Activated naive CD8-positive, alpha-beta T cell treated with anti-CD3 and anti-CD28 coated beads, Interleukin-2, amount 50 U/mL, for 24 hours (primary cell): Measurements from ENCODE around the gene CTCF.

Experiments
- ATAC-seq: fragments of 150-1000 bp; cut with Tn5 transposase; one replicate; pipeline ENCODE4 v1.10.0; 2021
- DNase-seq: peaks from one replicate; pipeline ENCODE4 v3.0.0; 2021
- H3K27ac Mint-ChIP-seq: one replicate; pipeline ENCODE4 v1.8.0; 2021; ENCODE audit warnings: mild to moderate bottlenecking, mixed read lengths
- H3K27me3 Mint-ChIP-seq: one replicate; pipeline ENCODE4 v1.8.0; 2021; ENCODE audit warnings: mixed read lengths
- H3K36me3 Mint-ChIP-seq: one replicate; pipeline ENCODE4 v1.8.0; 2021; ENCODE audit warnings: low read depth, mixed read lengths
- H3K4me1 Mint-ChIP-seq: one replicate; pipeline ENCODE4 v1.8.0; 2021; ENCODE audit warnings: mixed read lengths
- H3K4me3 Mint-ChIP-seq: one replicate; pipeline ENCODE4 v1.8.0; 2021; ENCODE audit warnings: mild to moderate bottlenecking, moderate library complexity, mixed read lengths
- H3K9me3 Mint-ChIP-seq: one replicate; pipeline ENCODE4 v1.8.0; 2021; ENCODE audit warnings: mixed read lengths

Gene CTCF

DNA sequence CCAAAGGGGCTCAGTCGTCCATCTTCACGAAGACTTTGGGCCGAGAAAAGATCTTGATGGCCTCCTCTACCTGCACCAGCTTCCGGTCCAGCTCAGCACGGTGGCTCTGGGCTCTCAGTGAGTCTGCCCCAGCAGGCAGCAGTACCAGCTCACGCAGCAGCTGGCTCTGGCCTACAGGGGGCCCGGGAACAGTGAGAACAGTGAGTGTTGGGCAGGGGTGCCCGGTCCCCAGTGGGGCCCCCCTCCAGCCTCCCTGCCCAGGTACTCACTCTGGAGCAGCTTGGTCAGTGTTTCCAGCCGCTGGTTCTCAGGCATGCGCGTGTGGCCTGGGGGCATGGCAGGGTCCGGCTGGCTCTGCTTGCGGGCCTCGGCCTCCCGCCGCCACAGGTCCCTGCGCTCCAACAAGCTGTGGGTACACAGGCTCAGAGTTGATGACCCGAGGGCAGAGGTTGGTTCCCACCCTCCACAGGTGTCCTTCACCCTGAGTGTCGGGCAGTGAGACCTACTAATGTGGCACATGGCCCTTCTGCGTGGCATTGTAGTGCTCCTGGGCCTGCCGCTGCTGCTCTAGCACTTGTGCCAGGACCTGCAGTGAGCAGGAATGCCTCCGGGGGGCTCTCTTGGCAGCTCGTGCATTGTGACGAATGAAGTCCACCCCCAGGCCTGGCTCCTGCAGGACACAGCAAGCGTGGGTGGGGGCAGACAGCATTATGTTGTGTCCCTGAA lies 101.0 kb downstream of the CTCF start:
- Mint-ChIP-seq H3K9me3 (no peaks in the 10 kb centered on the region), H3K4me1 (peaks cover 35% of the 10 kb centered on the region), H3K4me3 (peak overlapping the region; percentile 36), H3K36me3 (peaks cover 9% of the 10 kb centered on the region), H3K27ac (no peak overlapping the region), H3K27me3 (no peaks in the 10 kb centered on the region)
- DNase-seq: peak; percentile 57
- ATAC-seq: no peak

DNA sequence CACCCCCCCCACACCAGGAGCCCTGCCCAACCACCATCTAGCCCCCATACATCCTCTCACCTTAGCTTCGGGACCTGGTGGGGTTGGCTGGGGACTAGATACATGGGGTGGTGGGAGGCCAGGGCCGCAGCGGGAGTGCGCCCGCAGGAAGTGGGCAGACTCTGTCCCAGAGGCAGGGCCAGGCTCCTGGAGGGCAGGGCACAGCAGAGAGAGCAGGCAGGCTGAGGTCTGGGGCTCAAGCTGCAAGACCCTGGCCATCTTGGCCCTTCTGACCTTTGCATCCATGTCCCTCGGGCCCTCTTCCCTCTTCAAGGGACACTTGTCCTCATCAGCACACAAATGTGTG lies 101.5 kb downstream of the CTCF start:
- no peak for ATAC-seq
- H3K27ac Mint-ChIP-seq: no peak overlapping the region

DNA sequence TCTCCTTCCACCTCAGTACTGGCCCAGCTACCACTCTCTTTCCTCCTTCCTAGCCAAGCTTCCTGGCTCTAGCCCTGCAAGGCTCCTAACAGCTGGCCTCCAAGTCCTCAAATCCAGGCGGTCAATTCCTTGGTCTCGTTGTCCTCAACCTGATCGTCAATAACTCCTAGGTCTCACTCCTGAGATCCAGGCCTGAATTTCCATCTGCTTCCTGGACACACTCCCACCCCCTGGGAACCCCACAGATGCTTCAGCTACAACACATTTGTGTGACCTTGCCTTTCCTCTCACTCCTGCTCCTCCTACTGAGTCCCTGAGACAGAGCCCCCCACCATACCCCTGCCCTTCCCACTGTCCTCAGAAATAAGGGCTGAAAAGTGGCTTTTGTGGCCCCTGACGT lies 101.9 kb downstream of the CTCF start:
- ATAC-seq: no peak
- Mint-ChIP-seq H3K9me3 (no peaks in the 10 kb centered on the region), H3K4me3 (peak overlapping the region; percentile 4), H3K27me3 (no peaks in the 10 kb centered on the region), H3K4me1 (peaks cover 33% of the 10 kb centered on the region), H3K27ac (no peak overlapping the region), H3K36me3 (peaks cover 7% of the 10 kb centered on the region)
- DNase-seq: no peak

More for the DNA sequence above, 101.5 kb downstream of the CTCF start:
- no peak for DNase-seq
- H3K9me3 Mint-ChIP-seq: no peaks in the 10 kb centered on the region
- H3K4me1 Mint-ChIP-seq: peaks cover 37% of the 10 kb centered on the region
- H3K4me3 Mint-ChIP-seq: no peak overlapping the region
- peaks cover 9% of the 10 kb centered on the region for H3K36me3 Mint-ChIP-seq
- no peaks in the 10 kb centered on the region for H3K27me3 Mint-ChIP-seq

DNA sequence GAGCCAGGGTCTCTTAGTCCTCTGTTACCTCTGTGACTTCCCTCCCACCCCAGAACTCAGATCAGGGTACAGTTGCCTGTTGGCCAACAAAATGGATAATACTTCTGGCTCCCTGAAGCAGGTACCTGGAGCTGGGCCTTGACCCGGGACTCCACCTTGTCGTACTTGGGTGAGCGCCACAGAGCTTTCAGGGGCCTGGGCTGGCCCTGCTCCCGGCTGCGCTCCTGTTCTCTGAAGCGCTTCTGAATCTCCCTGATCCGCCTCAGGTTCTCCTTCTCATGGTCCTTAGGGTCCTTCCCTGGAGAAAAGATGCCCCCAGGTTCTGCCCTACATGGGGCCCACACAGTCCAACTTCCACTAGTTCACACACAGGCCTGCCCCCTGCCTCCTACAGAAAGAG lies 102.5 kb downstream of the CTCF start:
- no peaks in the 10 kb centered on the region for H3K27me3 Mint-ChIP-seq
- ATAC-seq: no peak
- peaks cover 6% of the 10 kb centered on the region for H3K36me3 Mint-ChIP-seq
- peak overlapping the region; percentile 71 for H3K4me3 Mint-ChIP-seq
- no peak overlapping the region for H3K27ac Mint-ChIP-seq
- DNase-seq: no peak
- peaks cover 33% of the 10 kb centered on the region for H3K4me1 Mint-ChIP-seq
- H3K9me3 Mint-ChIP-seq: no peaks in the 10 kb centered on the region

DNA sequence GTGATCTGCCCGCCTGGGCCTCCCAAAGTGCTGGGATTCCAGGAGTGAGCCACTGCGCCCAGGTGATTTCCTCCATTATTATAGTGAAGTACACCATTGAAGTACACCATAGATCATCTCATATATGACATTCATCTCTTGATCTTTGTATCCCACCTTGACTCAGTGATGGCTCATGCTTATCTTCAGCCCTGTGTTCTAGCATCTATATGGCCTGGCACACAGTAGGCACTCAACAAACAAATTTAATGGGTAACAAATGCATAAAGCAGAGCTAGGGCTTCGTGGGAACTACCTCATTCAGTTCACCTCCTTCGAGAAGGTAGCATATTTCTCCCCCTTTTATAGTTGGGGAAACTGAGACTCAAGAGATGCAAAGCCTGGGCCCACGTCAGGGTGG lies 103.3 kb downstream of the CTCF start:
- Mint-ChIP-seq H3K36me3 (peaks cover 6% of the 10 kb centered on the region), H3K4me3 (peak overlapping the region; percentile 71), H3K27ac (peak overlapping the region; percentile 11), H3K27me3 (no peaks in the 10 kb centered on the region), H3K9me3 (no peaks in the 10 kb centered on the region), H3K4me1 (peaks cover 34% of the 10 kb centered on the region)
- no peak for DNase-seq
- no peak for ATAC-seq

DNA sequence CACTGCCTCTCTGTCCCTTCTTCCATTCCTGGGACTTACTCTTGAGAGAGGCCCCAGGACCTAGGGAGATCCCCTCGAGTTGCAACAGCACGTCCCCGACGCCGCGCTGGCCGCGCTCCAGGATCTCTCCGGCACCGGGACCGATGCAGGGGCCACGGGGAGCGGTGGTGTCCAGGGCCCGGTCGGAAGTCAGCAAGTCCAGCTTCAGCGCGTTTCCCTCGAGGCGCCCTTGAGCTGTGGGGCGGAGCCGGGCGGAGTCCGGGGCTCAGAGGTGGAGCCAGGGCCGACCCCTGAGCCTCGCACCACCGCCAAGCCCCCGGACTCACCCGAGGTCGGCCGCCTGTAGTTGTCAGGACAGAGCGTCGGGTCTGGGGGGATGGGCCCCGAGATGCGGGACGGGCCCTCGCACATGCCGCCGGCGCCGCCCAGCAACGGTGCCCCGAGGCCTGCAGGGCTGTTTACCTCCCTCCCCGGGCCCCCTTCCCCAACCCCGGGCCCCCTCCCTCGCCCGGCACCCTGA lies 103.8 kb downstream of the CTCF start:
- peak overlapping the region; percentile 71 for H3K4me3 Mint-ChIP-seq
- H3K27ac Mint-ChIP-seq: no peak overlapping the region
- no peaks in the 10 kb centered on the region for H3K9me3 Mint-ChIP-seq
- DNase-seq: peak; percentile 41
- H3K27me3 Mint-ChIP-seq: no peaks in the 10 kb centered on the region
- H3K36me3 Mint-ChIP-seq: peaks cover 6% of the 10 kb centered on the region
- H3K4me1 Mint-ChIP-seq: peaks cover 33% of the 10 kb centered on the region
- no peak for ATAC-seq

DNA sequence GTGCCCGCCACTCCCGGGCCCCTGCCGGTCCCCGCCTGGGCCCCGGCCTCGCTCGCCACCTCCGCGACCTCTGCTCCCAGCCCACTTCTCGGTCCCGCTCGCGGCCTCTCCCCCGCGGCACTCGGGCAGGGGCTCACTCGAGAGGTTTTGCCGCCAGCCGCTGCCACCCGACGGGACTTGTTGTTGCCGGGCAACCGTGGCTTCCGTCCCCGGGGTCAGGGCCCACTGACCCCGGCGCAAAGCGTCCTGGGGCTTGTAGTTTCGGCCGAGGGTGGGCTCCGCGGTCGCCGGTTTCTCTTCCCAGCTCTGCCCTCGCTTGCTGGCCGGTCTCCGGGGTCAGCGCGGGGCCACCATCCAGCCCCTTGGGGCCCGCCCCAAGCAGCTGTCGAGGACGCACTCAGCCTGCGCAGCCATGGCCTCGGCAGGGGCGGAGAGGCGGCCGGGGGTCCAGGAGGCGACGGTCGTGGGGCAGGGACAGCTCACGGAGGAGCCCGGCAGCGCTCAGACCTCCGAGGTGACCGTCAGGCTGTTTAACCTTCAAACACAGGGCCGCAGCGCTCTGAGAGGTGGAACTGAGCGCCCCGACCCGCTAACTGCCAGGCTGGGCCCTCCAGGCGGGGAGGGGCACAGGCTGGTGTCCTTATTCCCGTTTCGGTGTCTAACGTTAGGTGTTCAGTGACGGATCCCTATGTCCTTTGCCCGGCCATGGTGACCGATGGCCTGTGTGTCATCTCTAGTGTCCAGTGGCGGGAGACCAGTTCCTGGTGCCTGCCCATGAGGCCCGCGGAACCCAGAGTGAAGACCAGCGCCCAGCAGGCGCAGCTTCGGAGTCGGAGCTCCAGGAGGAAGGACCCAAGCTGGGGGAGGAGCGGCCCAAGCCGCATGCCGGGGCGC lies 104.5 kb downstream of the CTCF start, which contains the start of the genes C16orf86 and ENKD1:
Gene C16orf86 (plus strand): TSS at position 256 of the 894 bp plus-strand sequence. CDS start 157 bp downstream, at position 413.
Gene ENKD1 (minus strand): TSS at position 192 of the 894 bp plus-strand sequence. CDS start 308 bp downstream, outside the sequence.
- no peaks in the 10 kb centered on the region for H3K27me3 Mint-ChIP-seq
- peak within 1 kb of the TSS; percentile 77 for H3K4me3 Mint-ChIP-seq
- DNase-seq (peak; percentile 85), ATAC-seq (peak; percentile 56)
- peaks cover 25% of the 10 kb centered on the region for H3K4me1 Mint-ChIP-seq
- H3K27ac Mint-ChIP-seq: peak within 1 kb of the TSS; percentile 70
- no peaks in the 10 kb centered on the region for H3K9me3 Mint-ChIP-seq
- peaks cover 6% of the 10 kb centered on the region for H3K36me3 Mint-ChIP-seq

DNA sequence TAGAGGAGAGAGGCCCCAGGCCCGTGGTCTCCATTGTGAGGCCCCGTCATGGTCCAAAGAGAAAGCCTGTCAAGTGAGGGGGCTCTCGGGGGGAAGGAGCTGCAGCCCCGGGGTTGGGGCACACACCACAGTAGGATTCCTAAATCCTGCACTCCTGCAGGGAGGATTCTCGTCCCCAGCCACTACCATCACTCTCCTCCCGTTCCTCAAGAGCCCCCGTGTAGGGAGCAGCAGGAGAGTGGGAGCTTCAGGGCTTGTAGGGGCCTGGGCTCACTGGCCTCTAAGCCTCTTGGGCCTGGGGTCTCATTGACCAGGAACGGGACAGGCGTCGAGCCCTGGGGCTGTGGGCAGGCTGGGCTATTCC lies 105.1 kb downstream of the CTCF start:
- DNase-seq (no peak), ATAC-seq (no peak)
- Mint-ChIP-seq H3K36me3 (peaks cover 6% of the 10 kb centered on the region), H3K4me1 (peaks cover 25% of the 10 kb centered on the region), H3K27ac (peak overlapping the region; percentile 70), H3K4me3 (peak overlapping the region; percentile 77), H3K27me3 (no peaks in the 10 kb centered on the region), H3K9me3 (no peaks in the 10 kb centered on the region)

DNA sequence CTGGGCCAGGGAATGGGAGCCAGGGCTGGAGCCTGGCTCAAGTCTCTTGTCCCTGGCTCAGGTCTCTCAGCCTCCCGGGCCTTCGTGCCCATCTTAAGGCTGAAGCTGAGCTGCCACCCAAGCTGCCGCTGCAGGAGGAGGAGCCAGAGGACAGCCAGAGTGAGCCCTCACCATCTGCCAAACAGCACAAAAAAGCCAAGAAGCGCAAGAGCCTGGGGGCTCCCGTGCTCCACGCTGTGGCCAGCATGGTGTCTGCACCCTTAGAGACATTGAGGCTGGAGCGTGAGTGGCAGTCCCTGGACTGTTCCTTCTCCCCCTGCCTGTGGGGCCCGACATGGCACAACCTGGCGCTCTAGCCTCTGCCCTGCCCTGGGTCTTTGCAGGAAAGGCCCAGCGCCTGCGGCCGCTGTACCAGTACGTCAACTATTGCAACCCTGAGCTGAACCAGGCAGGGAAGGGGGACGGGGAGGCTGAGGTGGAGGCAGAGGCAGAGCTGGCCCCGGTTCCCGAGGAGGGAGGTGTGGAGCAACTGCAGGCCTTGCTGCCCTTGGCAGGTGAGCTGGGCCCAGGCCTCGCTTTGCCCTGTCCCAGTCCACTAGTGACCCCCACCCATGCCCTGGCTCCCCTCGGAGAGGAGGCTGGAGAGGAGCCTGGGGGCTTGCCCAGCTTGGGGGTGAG lies 105.6 kb downstream of the CTCF start:
- Mint-ChIP-seq H3K4me3 (peak overlapping the region; percentile 77), H3K27me3 (no peaks in the 10 kb centered on the region), H3K27ac (no peak overlapping the region), H3K36me3 (peaks cover 6% of the 10 kb centered on the region), H3K9me3 (no peaks in the 10 kb centered on the region), H3K4me1 (peaks cover 25% of the 10 kb centered on the region)
- peak; percentile 78 for DNase-seq
- peak; percentile 94 for ATAC-seq

DNA sequence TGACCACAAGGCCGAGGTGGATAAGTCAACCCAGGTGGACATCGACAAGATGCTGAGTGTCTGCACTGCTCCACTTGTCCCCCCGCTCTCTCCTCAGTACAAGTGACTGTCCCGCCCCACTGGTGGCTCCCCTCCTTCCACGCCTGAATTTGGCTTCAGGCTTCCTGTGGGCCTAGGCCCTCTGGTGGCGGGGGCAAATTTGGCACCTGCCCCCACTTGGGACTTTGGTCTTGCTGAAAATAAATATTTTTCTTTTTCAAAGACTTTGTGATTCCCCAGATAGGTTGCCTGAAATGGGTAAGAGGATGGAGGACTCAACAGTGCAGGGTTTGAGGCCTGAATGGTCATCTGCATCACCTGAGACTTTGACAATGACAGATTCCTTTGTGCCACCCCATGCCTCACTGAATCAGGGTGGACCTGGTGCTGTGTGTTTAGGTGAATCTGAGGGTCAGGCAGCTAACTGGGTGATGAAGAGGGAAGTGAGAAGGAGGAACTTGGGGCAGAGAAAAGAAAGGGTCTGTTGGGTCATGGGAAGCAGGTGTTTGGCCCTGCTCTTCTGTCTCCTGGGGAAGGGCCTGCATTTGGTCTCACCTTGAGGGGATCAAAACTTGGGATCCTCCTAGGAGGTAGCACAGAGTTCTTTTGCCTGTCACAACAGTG lies 106.3 kb downstream of the CTCF start:
- Mint-ChIP-seq H3K27me3 (no peaks in the 10 kb centered on the region), H3K4me3 (no peak overlapping the region), H3K36me3 (peaks cover 6% of the 10 kb centered on the region), H3K27ac (no peak overlapping the region), H3K4me1 (peaks cover 25% of the 10 kb centered on the region), H3K9me3 (no peaks in the 10 kb centered on the region)
- ATAC-seq: no peak
- DNase-seq: no peak

DNA sequence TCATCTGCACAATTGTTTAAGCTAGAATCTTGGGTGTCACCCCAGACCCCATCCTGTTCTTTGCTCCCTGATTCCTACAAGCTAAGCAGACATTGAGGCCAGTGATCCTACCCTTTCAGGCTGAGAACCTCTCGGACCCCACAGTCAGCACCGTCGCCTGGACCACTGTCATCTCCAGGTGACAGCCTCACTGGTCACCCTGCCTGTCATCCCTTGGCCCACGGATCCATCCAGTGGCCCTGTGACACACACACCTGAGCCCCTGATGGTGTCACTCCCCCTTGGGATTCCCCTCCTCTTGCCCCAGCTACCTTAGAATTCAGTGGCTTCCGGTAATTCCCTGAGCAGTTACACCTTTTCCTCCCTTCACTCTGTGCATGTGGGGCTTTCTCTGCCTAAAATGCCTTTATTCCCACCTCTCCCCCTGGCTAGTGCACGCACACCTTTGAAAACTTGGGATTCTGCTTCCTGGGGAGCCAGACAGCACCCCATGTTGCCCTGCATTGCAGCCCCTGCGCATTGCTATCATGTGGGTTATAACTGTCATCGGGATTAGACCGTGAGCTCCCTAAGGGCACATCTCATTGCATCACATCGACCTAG lies 107.3 kb downstream of the CTCF start:
- peaks cover 25% of the 10 kb centered on the region for H3K4me1 Mint-ChIP-seq
- H3K36me3 Mint-ChIP-seq: peaks cover 2% of the 10 kb centered on the region
- H3K27me3 Mint-ChIP-seq: no peaks in the 10 kb centered on the region
- ATAC-seq (no peak), DNase-seq (no peak)
- no peak overlapping the region for H3K4me3 Mint-ChIP-seq
- no peak overlapping the region for H3K27ac Mint-ChIP-seq
- H3K9me3 Mint-ChIP-seq: no peaks in the 10 kb centered on the region

DNA sequence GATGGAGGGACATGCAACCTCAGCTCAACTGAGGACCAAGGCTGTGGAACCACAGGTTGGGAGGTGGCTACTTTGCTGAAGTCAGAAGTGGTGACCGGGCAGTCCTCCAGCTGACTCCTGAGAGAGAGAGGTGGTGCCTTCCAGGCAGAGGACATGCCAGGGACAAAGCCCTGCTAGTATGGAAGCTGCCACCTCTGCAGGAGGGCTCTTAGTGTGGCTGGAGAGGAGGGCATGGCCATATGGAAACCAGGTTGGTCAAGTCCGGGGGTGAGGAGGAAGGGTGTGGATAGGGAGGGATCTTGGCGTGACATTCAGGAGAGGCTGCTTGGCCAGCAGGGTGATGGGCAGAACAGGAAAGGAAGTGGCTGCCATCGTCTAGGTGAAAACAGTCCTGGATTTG lies 110.0 kb downstream of the CTCF start:
- ATAC-seq: no peak
- H3K4me3 Mint-ChIP-seq: no peak overlapping the region
- H3K27me3 Mint-ChIP-seq: no peaks in the 10 kb centered on the region
- H3K9me3 Mint-ChIP-seq: no peaks in the 10 kb centered on the region
- H3K36me3 Mint-ChIP-seq: no peaks in the 10 kb centered on the region
- H3K27ac Mint-ChIP-seq: no peak overlapping the region
- DNase-seq: no peak
- H3K4me1 Mint-ChIP-seq: peaks cover 16% of the 10 kb centered on the region

DNA sequence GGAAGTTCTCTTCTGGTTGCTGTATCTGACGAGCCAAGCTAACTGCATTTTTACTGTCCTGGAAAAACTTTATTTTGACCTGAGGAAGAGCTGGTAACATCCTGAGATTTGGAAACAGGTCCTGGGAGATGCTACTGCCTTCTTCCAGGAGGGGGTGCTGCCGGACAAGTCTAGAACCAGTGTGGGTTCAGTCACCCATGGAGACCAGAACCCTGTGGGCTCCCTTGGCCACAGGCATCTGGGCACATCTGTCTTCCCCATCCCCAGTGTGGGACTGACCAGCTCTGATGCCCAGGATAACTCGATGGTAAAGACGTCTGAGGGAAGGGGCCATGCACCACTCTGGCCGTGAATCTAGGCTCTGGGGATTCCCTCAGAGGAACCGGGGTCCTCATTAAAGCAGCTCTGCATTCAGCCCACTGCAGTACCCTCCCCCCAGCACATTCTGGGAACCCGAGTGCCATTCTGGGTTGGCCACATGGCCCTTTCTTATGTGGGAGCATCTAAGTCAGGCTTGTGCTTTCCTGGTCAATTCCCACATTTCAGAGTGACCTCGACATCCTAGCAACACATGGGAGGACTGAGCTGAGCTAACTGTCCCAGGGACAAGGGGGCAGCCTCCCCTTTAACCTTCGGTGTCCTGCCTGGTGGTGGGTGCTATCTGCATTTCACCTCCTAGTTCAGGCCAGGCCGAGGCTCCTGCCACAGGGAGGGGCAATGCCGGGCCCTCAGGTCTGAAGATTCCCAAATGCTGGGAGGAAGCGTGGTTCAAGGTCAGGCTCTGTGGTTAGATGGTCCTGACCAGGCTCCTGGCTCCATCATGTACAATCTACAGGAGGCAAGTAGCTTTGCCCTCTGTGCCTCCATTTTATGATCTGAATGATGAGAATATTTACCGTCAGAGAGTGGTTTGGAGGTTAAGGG lies 110.7 kb downstream of the CTCF start:
- H3K27ac Mint-ChIP-seq: no peak overlapping the region
- ATAC-seq (no peak), DNase-seq (peak; percentile 62)
- H3K4me3 Mint-ChIP-seq: no peak overlapping the region
- peaks cover 9% of the 10 kb centered on the region for H3K4me1 Mint-ChIP-seq
- H3K36me3 Mint-ChIP-seq: no peaks in the 10 kb centered on the region
- H3K9me3 Mint-ChIP-seq: no peaks in the 10 kb centered on the region
- no peaks in the 10 kb centered on the region for H3K27me3 Mint-ChIP-seq
